Measurements from ENCODE around the gene SETDB2. TPM values are rescaled to one million over a fixed set of nuclear protein-coding genes. Genes with fewer than 3 reads are reported as not detected.

SETDB2 gene
- total and polyA plus RNA-seq, 2 donors (not counting 3 experiments of a cell fraction or from before 2014, with no cell fraction given) = 1.5 to 5.6 TPM

GRCh38 chr13:49404703-49405020 is 39.4 kb upstream of the SETDB2 start:
- Histone ChIP-seq H2AFZ (ENCODE audit: low read depth, low read length) (no peak overlapping the region), H4K20me1 (replicated peaks; ENCODE audit: control insufficient read depth, extremely low read depth, insufficient read depth, low read length) (no peaks in the 10 kb centered on the region), H3K4me2 (ENCODE audit: insufficient read depth, low read length) (no peak overlapping the region), H3K9me1 (replicated peaks; ENCODE audit: control insufficient read depth, extremely low read depth, insufficient read depth, low read length) (no peaks in the 10 kb centered on the region), H3K79me2 (ENCODE audit: control insufficient read depth, insufficient read depth, low read length) (no peaks in the 10 kb centered on the region), H3K27me3 (ENCODE audit: control insufficient read depth in 2 of 2, insufficient read depth in 2 of 2, low read length in 2 of 2) (no peaks in the 10 kb centered on the region), H3K4me1 (ENCODE audit: control insufficient read depth, extremely low read depth, insufficient read depth, low read length) (no peaks in the 10 kb centered on the region), H3K27ac (ENCODE audit: insufficient read depth, low read depth, low read length) (no peak overlapping the region), H3K9ac (replicated peaks; ENCODE audit: extremely low read depth, insufficient read depth, low read length) (no peak overlapping the region), H3K36me3 (ENCODE audit: control insufficient read depth in 2 of 2, extremely low read depth in 1 of 2, insufficient read depth in 2 of 2, low read length in 2 of 2) (no peaks in the 10 kb centered on the region), H3K9me3 (replicated peaks; ENCODE audit: control insufficient read depth, insufficient read depth, low read length) (no peaks in the 10 kb centered on the region), H3K4me3 (replicated peaks in 1 of 3; ENCODE audit: insufficient read depth in 1 of 3, low read depth in 1 of 3, low read length in 3 of 3) (no peak overlapping the region)
- no peak for DNase-seq (ENCODE audit: low read depth, low spot score)
- POLR2A ChIA-PET = no interaction called here
- CTCF ChIA-PET = no interaction called here
- dilution Hi-C loops (cut with MboI; ENCODE audit: extremely low pct_ligation_motif_present, low sequenced_read_pairs) = no loop called here
- FAIRE-seq = no peak
- intact Hi-C loops (cut with micrococcal nuclease) = no loop called here
- no TSS peak for BruUV-seq (replicated peaks)
- TF ChIP-seq POLR2A (IDR thresholded peaks at IDR 0.05; ENCODE audit: low read depth, low read length) (no peak), FOS (IDR thresholded peaks at IDR 0.05; ENCODE audit: borderline replicate concordance, insufficient read depth, low read length) (no peak), MYC (IDR thresholded peaks at IDR 0.05; ENCODE audit: low read depth, low read length) (no peak), POLR2AphosphoS5 (IDR thresholded peaks at IDR 0.05; ENCODE audit: insufficient read depth, low read depth, low read length) (no peak), GATA2 (IDR thresholded peaks at IDR 0.05; ENCODE audit: insufficient read depth, insufficient read length, low read depth, low read length) (no peak), EZH2 (IDR thresholded peaks at IDR 0.05; ENCODE audit: borderline replicate concordance, low read depth, low read length, severe bottlenecking) (no peak), JUN (IDR thresholded peaks at IDR 0.05; ENCODE audit: borderline replicate concordance, insufficient read depth, insufficient read length, low read depth) (no peak)
- TF ChIP-seq, protein P1, sequence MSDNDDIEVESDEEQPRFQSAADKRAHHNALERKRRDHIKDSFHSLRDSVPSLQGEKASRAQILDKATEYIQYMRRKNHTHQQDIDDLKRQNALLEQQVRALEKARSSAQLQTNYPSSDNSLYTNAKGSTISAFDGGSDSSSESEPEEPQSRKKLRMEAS (IDR thresholded peaks at IDR 0.05; ENCODE audit: insufficient read depth, insufficient read length) = no peak
- TF ChIP-seq, protein P2, sequence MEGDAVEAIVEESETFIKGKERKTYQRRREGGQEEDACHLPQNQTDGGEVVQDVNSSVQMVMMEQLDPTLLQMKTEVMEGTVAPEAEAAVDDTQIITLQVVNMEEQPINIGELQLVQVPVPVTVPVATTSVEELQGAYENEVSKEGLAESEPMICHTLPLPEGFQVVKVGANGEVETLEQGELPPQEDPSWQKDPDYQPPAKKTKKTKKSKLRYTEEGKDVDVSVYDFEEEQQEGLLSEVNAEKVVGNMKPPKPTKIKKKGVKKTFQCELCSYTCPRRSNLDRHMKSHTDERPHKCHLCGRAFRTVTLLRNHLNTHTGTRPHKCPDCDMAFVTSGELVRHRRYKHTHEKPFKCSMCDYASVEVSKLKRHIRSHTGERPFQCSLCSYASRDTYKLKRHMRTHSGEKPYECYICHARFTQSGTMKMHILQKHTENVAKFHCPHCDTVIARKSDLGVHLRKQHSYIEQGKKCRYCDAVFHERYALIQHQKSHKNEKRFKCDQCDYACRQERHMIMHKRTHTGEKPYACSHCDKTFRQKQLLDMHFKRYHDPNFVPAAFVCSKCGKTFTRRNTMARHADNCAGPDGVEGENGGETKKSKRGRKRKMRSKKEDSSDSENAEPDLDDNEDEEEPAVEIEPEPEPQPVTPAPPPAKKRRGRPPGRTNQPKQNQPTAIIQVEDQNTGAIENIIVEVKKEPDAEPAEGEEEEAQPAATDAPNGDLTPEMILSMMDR (IDR thresholded peaks at IDR 0.05; ENCODE audit: extremely low read depth in 1 of 2, insufficient read depth in 1 of 2, low read depth in 1 of 2, low read length in 2 of 2) = no peak
